GM12878 (cell line): ENCODE data around the gene ING4. TPM values are rescaled to one million over a fixed set of nuclear protein-coding genes. Genes with fewer than 3 reads are reported as not detected.

Experiments used
- ATAC-seq: fragments of 200-7000 bp; cut with Tn5 transposase; 3 replicates; pipeline ENCODE4 v1.9.1; 2020; ENCODE audit warnings: mild to moderate bottlenecking, moderate library complexity
- BruUV-seq: library from RNA; stranded (reverse); fragments of 400-500 nt; replicated peaks from 2 replicates; lab custom pipeline; 2021; lab: Mats Ljungman, UMichigan
- CTCF ChIA-PET: fragments of 300-600 bp; sonication (Branson Sonifier 250); formaldehyde crosslinking; extraction: SDS; loops from one replicate; lab custom pipeline; 2021; ENCODE audit warnings: inconsistent platforms; lab: Yijun Ruan, JAX
- POLR2A ChIA-PET: fragments of 350-600 bp; formaldehyde crosslinking; extraction: SDS; loops from one replicate; lab custom pipeline; 2021; ENCODE audit warnings: inconsistent platforms; lab: Charles Lee
- RAD21 ChIA-PET: fragments of 300-600 bp; sonication (Branson Sonifier 250); formaldehyde crosslinking; loops from one replicate; lab custom pipeline; 2023; ENCODE audit warnings: antibody characterized with exemption; ENCODE audit not compliant: unreplicated experiment; lab: Charles Lee
- SMC1A ChIA-PET: fragments of 300-600 bp; sonication (Branson Sonifier 250); formaldehyde crosslinking; loops from one replicate; lab custom pipeline; 2023; ENCODE audit not compliant: unreplicated experiment, uncharacterized antibody; lab: Charles Lee
- DNase-seq: peaks from one replicate; pipeline ENCODE4 v3.0.0-alpha.2; 2011; ENCODE audit warnings: low read depth, low spot score
- FAIRE-seq: peaks from 3 replicates; lab custom pipeline; 2011; peaks lifted over from hg19 to GRCh38; lab: Jason Lieb, UNC
- H2AFZ ChIP-seq: 2 replicates; pipeline ENCODE4 v1.6.0; 2011; ENCODE audit warnings: low read depth, low read length, control low read depth; ENCODE audit not compliant: control insufficient read depth
- H3K27ac ChIP-seq: 2 replicates; pipeline ENCODE4 v1.5.1; 2011; ENCODE audit warnings: control low read depth; ENCODE audit not compliant: control insufficient read depth, insufficient read depth
- H3K27me3 ChIP-seq, 2 experiments: replicated peaks in 1 of 2; 2 replicates each; pipeline versions ENCODE4 v1.6.0 to v1.6.1; 2011; ENCODE audit warnings: low read length in 1 of 2; ENCODE audit not compliant: control insufficient read depth in 2 of 2, insufficient read depth in 2 of 2
- H3K36me3 ChIP-seq, 2 experiments: 2 replicates each; pipeline ENCODE4 v1.5.1; 2011; ENCODE audit warnings: low read length in 1 of 2; ENCODE audit not compliant: control insufficient read depth in 2 of 2, insufficient read depth in 2 of 2
- H3K4me1 ChIP-seq: 2 replicates; pipeline ENCODE4 v1.6.1; 2011; ENCODE audit warnings: mild to moderate bottlenecking, low read length, moderate library complexity, mixed read lengths; ENCODE audit not compliant: control insufficient read depth, insufficient read depth
- H3K4me2 ChIP-seq: 2 replicates; pipeline ENCODE4 v1.6.0; 2011; ENCODE audit warnings: control low read depth; ENCODE audit not compliant: control insufficient read depth, insufficient read depth
- H3K4me3 ChIP-seq: fragments of 200-600 bp; sonication (generic); 2 replicates; pipeline ENCODE4 v1.5.1; 2016
- H3K79me2 ChIP-seq: 2 replicates; pipeline ENCODE4 v1.6.0; 2011; ENCODE audit warnings: low read length; ENCODE audit not compliant: control insufficient read depth, insufficient read depth
- H3K9ac ChIP-seq: 2 replicates; pipeline ENCODE4 v1.8.0; 2011; ENCODE audit warnings: low read length, control low read depth, mixed read lengths; ENCODE audit not compliant: control insufficient read depth, insufficient read depth
- H3K9me3 ChIP-seq: replicated peaks from 3 replicates; pipeline ENCODE4 v1.5.1; 2011; ENCODE audit warnings: mild to moderate bottlenecking, low read length; ENCODE audit not compliant: control insufficient read depth, insufficient read depth
- H4K20me1 ChIP-seq: 2 replicates; pipeline ENCODE4 v1.6.0; 2011; ENCODE audit not compliant: control insufficient read depth, insufficient read depth
- CHD4 ChIP-seq: fragments of 200-600 bp; sonication (generic); IDR thresholded peaks from 2 replicates; pipeline ENCODE4 v1.6.1; 2016; ENCODE audit warnings: mild to moderate bottlenecking
- CTCF ChIP-seq, 3 experiments: IDR thresholded peaks in 2 of 3; conservative IDR thresholded peaks in 1 of 3; 2 replicates each; pipeline ENCODE4 v1.5.1; 2011; ENCODE audit warnings: low read depth in 3 of 3, low read length in 3 of 3, mild to moderate bottlenecking in 3 of 3, control low read depth in 2 of 3, moderate library complexity in 2 of 3, inconsistent platforms in 1 of 3, mixed read lengths in 1 of 3; ENCODE audit not compliant: control insufficient read depth in 2 of 3, insufficient read depth in 1 of 3; ENCODE audit errors: extremely low read depth in 1 of 3
- CUX1 ChIP-seq: IDR thresholded peaks from 2 replicates; pipeline ENCODE4 v1.6.1; 2012; ENCODE audit warnings: improper control_type of control experiment, low read depth, low read length; ENCODE audit not compliant: insufficient replicate concordance
- GATAD2B ChIP-seq: fragments of 450-650 bp; conservative IDR thresholded peaks from 2 replicates; pipeline ENCODE4 v1.6.1; 2017; ENCODE audit warnings: low read depth, mild to moderate bottlenecking, moderate library complexity
- HDGF ChIP-seq: fragments of 450-650 bp; IDR thresholded peaks from 2 replicates; pipeline ENCODE4 v1.6.1; 2016; ENCODE audit warnings: antibody characterized with exemption
- JUNB ChIP-seq: IDR thresholded peaks from 2 replicates; pipeline ENCODE4 v1.6.1; 2016; ENCODE audit warnings: antibody characterized with exemption, mild to moderate bottlenecking
- NFIC ChIP-seq: IDR thresholded peaks from 2 replicates; pipeline ENCODE4 v1.6.1; 2012; ENCODE audit warnings: low read depth, mild to moderate bottlenecking, inconsistent platforms, low read length, moderate library complexity
- NRF1 ChIP-seq: conservative IDR thresholded peaks from 2 replicates; pipeline ENCODE4 v1.6.1; 2011; ENCODE audit warnings: mild to moderate bottlenecking, low read depth, low read length, improper control_type of control experiment
- RAD51 ChIP-seq: fragments of 450-650 bp; IDR thresholded peaks from 2 replicates; pipeline ENCODE4 v1.6.1; 2016; ENCODE audit warnings: moderate library complexity, mild to moderate bottlenecking, inconsistent platforms
- RBBP5 ChIP-seq: fragments of 200-600 bp; sonication (generic); conservative IDR thresholded peaks from 2 replicates; pipeline ENCODE4 v1.6.1; 2016
- RELB ChIP-seq: fragments of 450-650 bp; IDR thresholded peaks from 2 replicates; pipeline ENCODE4 v1.6.1; 2017; ENCODE audit warnings: low read depth, mild to moderate bottlenecking, moderate library complexity
- STAT1 ChIP-seq: fragments of 450-650 bp; conservative IDR thresholded peaks from 2 replicates; pipeline ENCODE4 v1.6.1; 2014; ENCODE audit warnings: antibody characterized with exemption, mild to moderate bottlenecking
- ZNF24 ChIP-seq: fragments of 450-650 bp; IDR thresholded peaks from 2 replicates; pipeline ENCODE4 v1.6.1; 2017; ENCODE audit warnings: antibody characterized with exemption, mild to moderate bottlenecking
- WGBS: methylation state at CpG from one replicate; pipeline ENCODE4 v1.1.6; 2016; ENCODE audit warnings: low lambda C conversion rate; ENCODE audit not compliant: insufficient replicate concordance, insufficient coverage; ENCODE audit errors: missing lambda C conversion rate; 5-methylcytosine and 5-hydroxymethylcytosine counted together
- in situ Hi-C: fragments of 300-500 bp; cut with MboI; formaldehyde crosslinking; loops from 9 replicates; pipeline ENCODE4 v1.14.3; 2018; ENCODE audit warnings: mixed read lengths
- intact Hi-C: fragments of 100-400 bp; cut with micrococcal nuclease; formaldehyde crosslinking; loops from one replicate; pipeline ENCODE4 v1.14.2; 2022; ENCODE audit not compliant: unreplicated experiment
- polyA plus RNA-seq, 11 experiments: library from polyadenylated mRNA; depleted of rRNA in 4 of 11; unstranded in 6 of 11; stranded (reverse) in 5 of 11; fragments of >200 nt; fragmentation: Nextera tagmentation in 4 of 11; fragmentation: Illumina TruSeq in 1 of 11; extraction: Ambion mirVana in 4 of 11; extraction: Trizol in 1 of 11; gene quantifications; 1 replicate in 1 of 11; 2 replicates in 10 of 11; pipeline versions ENCODE4 v1.2.1 to v1.2.3, GENCODE V29; 2011 to 2016; ENCODE audit warnings: inconsistent platforms in 2 of 11, missing spikeins in 2 of 11, low read depth in 1 of 11
- total RNA-seq, 4 experiments: library from RNA; depleted of rRNA in 3 of 4; stranded (reverse); fragments of >200 nt in 3 of 4; fragmentation: Illumina TruSeq in 1 of 4; extraction: Trizol in 1 of 4; gene quantifications; 2 replicates each; pipeline versions ENCODE4 v1.2.1 to v1.2.3, GENCODE V29; 2013 to 2021

ING4 gene
- total and polyA plus RNA-seq, 10 of the 15 experiments (the other 5 are each of a cell fraction or from before 2014, with no cell fraction given) = 7.2 to 53.9 (median 21.8) TPM

GRCh38 chr12:6613015-6613775 is 49.7 kb downstream of the ING4 start (continued):
- no peak for TF ChIP-seq RAD51

GRCh38 chr12:6612652-6613014 is 50.3 kb downstream of the ING4 start:
- DNase-seq (no peak), FAIRE-seq (no peak), ATAC-seq (no peak)
- intact Hi-C loops (loop anchor here (1.0 kb wide), 1 partner anchor 77 kb away; the partner anchor contains the start of gene ZNF384), in situ Hi-C loops (no loop called here)
- H3K4me1 ChIP-seq = peaks cover 38% of the 10 kb centered on the region
- SMC1A ChIA-PET = interaction anchor here (0.6 to 3.7 kb wide), 6 partner anchors 9 to 1334 kb away, joined by 3 to 13 read pairs (median 5); no protein-coding TSS in a partner anchor
- RAD21 ChIA-PET = interaction anchor here (0.6 to 2.6 kb wide), 7 partner anchors 17 to 147 kb away, joined by 4 to 13 read pairs (median 9); partner anchors contain the start of genes LPAR5, MLF2 and ZNF384
- CTCF ChIA-PET = interaction anchor here (0.6 to 3.9 kb wide), 9 partner anchors 32 to 283 kb away, joined by 3 to 21 read pairs (median 5); partner anchors contain the start of genes COPS7A and ZNF384
- no peak overlapping the region for H3K4me3 ChIP-seq
- no peaks in the 10 kb centered on the region for H3K79me2 ChIP-seq
- H3K9ac ChIP-seq = peak overlapping the region; percentile 47; the same call in 1 of the 2 replicates
- no peaks in the 10 kb centered on the region for H3K27me3 ChIP-seq
- H3K36me3 ChIP-seq = no peaks in the 10 kb centered on the region
- peak overlapping the region; percentile 75 for H3K4me2 ChIP-seq
- H3K9me3 ChIP-seq = no peaks in the 10 kb centered on the region
- no TSS peak for BruUV-seq
- H3K27ac ChIP-seq = peak overlapping the region; percentile 50; the same call in 1 of the 2 replicates
- WGBS = 47% methylated on average over 7 of the region's 7 CpGs
- POLR2A ChIA-PET = interaction anchor here (0.6 to 2.5 kb wide), 12 partner anchors 10 to 259 kb away, joined by 3 to 13 read pairs (median 5); partner anchors contain the start of gene ZNF384
- H2AFZ ChIP-seq = peak overlapping the region; percentile 76
- no peaks in the 10 kb centered on the region for H4K20me1 ChIP-seq
- TF ChIP-seq CUX1 (no peak), JUNB (no peak), NRF1 (no peak), HDGF (no peak), CTCF (IDR thresholded peaks at IDR 0.05 in 2 of 3, conservative IDR thresholded peaks at IDR 0.05 in 1 of 3; ENCODE audit: control insufficient read depth in 2 of 3, extremely low read depth in 1 of 3, insufficient read depth in 1 of 3, low read depth in 3 of 3, low read length in 3 of 3) (no peak), GATAD2B (no peak), RELB (no peak), NFIC (no peak), CHD4 (no peak), RBBP5 (no peak), STAT1 (no peak), ZNF24 (no peak)
